Naive thymus-derived CD4-positive, alpha-beta T cell (primary cell): ENCODE measurements around the gene TMED4. TPM values are rescaled to one million over a fixed set of nuclear protein-coding genes. Genes with fewer than 3 reads are reported as not detected.
A peak's percentile ranks its signal among the peaks of the same experiment; 100 is the strongest.
"Not testable (repeated sequence)": the region's sequence is repeated elsewhere in the genome, so short reads cannot be mapped to it uniquely, and the experiment has no call there.

Source experiments
- ATAC-seq: fragments of 150-1000 bp; cut with Tn5 transposase; 2 replicates; pipeline ENCODE4 v1.10.0; 2021; ENCODE audit warnings: mild to moderate bottlenecking, moderate library complexity
- CTCF ChIA-PET: fragments of 350-600 bp; sonication (Branson Sonifier 250); formaldehyde crosslinking; loops from one replicate; lab custom pipeline; 2021; ENCODE audit warnings: antibody characterized with exemption; lab: Charles Lee
- POLR2A ChIA-PET: fragments of 350-600 bp; sonication (Branson Sonifier 250); formaldehyde crosslinking; loops from one replicate; lab custom pipeline; 2021; ENCODE audit warnings: antibody characterized with exemption, inconsistent platforms; lab: Charles Lee
- DNase-seq, 9 donors: peaks; one replicate each; pipeline versions ENCODE4 v3.0.0 to v3.0.0-alpha.2; 2020 to 2022; ENCODE audit warnings: mixed read lengths in 1 of 9
- H3K27ac ChIP-seq: one replicate; pipeline ENCODE4 v1.7.0; 2013; ENCODE audit warnings: mild to moderate bottlenecking, low read depth, low read length, moderate library complexity
- H3K27me3 ChIP-seq, 2 donors: one replicate each; pipeline ENCODE4 v1.7.0; 2013; ENCODE audit warnings: low read length in 2 of 2, mild to moderate bottlenecking in 2 of 2, moderate library complexity in 2 of 2; ENCODE audit not compliant: control insufficient read depth in 2 of 2, insufficient read depth in 2 of 2
- H3K36me3 ChIP-seq, 3 experiments: 1 replicate in 2 of 3; 2 replicates in 1 of 3; pipeline ENCODE4 v1.7.0; 2013; ENCODE audit warnings: low read length in 3 of 3, mild to moderate bottlenecking in 3 of 3, moderate library complexity in 1 of 3; ENCODE audit not compliant: insufficient read depth in 3 of 3, control insufficient read depth in 2 of 3
- H3K4me1 ChIP-seq, 2 donors: one replicate each; pipeline ENCODE4 v1.7.0; 2013; ENCODE audit warnings: low read length in 2 of 2, mild to moderate bottlenecking in 2 of 2, moderate library complexity in 1 of 2; ENCODE audit not compliant: control insufficient read depth in 2 of 2, insufficient read depth in 2 of 2
- H3K4me3 ChIP-seq: 2 replicates; pipeline ENCODE4 v1.7.0; 2013; ENCODE audit warnings: mild to moderate bottlenecking, low read length
- H3K9me3 ChIP-seq, 3 experiments: 1 replicate in 2 of 3; 2 replicates in 1 of 3; pipeline ENCODE4 v1.7.0; 2013; ENCODE audit warnings: low read length in 3 of 3; ENCODE audit not compliant: control insufficient read depth in 2 of 3
- H3K27ac Mint-ChIP-seq, 9 donors: one replicate each; pipeline ENCODE4 v1.8.0; 2020 to 2022; ENCODE audit warnings: mixed read lengths in 9 of 9, mild to moderate bottlenecking in 8 of 9, moderate library complexity in 5 of 9, inconsistent platforms in 2 of 9
- H3K27me3 Mint-ChIP-seq, 5 donors: one replicate each; pipeline ENCODE4 v1.8.0; 2021 to 2022; ENCODE audit warnings: mixed read lengths in 5 of 5, mild to moderate bottlenecking in 1 of 5
- H3K36me3 Mint-ChIP-seq, 5 donors: one replicate each; pipeline ENCODE4 v1.8.0; 2020 to 2022; ENCODE audit warnings: mixed read lengths in 5 of 5, mild to moderate bottlenecking in 3 of 5, inconsistent platforms in 1 of 5
- H3K4me1 Mint-ChIP-seq, 7 donors: one replicate each; pipeline ENCODE4 v1.8.0; 2020 to 2022; ENCODE audit warnings: mixed read lengths in 7 of 7, mild to moderate bottlenecking in 3 of 7, inconsistent platforms in 1 of 7
- H3K4me3 Mint-ChIP-seq, 10 donors: one replicate each; pipeline ENCODE4 v1.8.0; 2020 to 2022; ENCODE audit warnings: mild to moderate bottlenecking in 10 of 10, mixed read lengths in 10 of 10, moderate library complexity in 6 of 10, inconsistent platforms in 2 of 10
- H3K9me3 Mint-ChIP-seq, 11 donors: one replicate each; pipeline ENCODE4 v1.8.0; 2020 to 2022; ENCODE audit warnings: mixed read lengths in 11 of 11, mild to moderate bottlenecking in 4 of 11, inconsistent platforms in 1 of 11, moderate library complexity in 1 of 11
- intact Hi-C, 2 donors: fragments of 100-400 bp; cut with micrococcal nuclease; formaldehyde crosslinking; loops; one replicate each; pipeline ENCODE4 v1.15.1; 2023
- polyA plus RNA-seq, 2 donors: library from polyadenylated mRNA; unstranded; fragments of 300-500 nt; fragmentation: Illumina TruSeq; gene quantifications; one replicate each; pipeline ENCODE4 v1.2.3, GENCODE V29; 2021
- total RNA-seq, 6 experiments: library from RNA in 5 of 6; stranded (reverse) in 5 of 6; gene quantifications; 1 replicate in 5 of 6; 2 replicates in 1 of 6; pipeline ENCODE4 v1.2.3 and lab custom pipeline; 2021 to 2026

TMED4 gene
- total and polyA plus RNA-seq, 7 experiments from 2014 or later: 61.6 to 98.5 (median 93.7) TPM

- CTCF ChIA-PET: interaction anchor here (0.6 to 1.2 kb wide), 2 partner anchors 12 to 227 kb away, joined by 3 to 7 read pairs; no protein-coding TSS in a partner anchor
- Histone ChIP-seq H3K4me1 (peaks cover 4 to 17% of the 10 kb centered on the region in 2 donors), H3K9me3 (no peaks in the 10 kb centered on the region), H3K27me3 (no peaks in the 10 kb centered on the region), H3K4me3 (no peak overlapping the region), H3K36me3 (no peaks in the 10 kb centered on the region), H3K27ac (no peak overlapping the region)
- H3K4me1 Mint-ChIP-seq: peaks cover 0 to 25% (median 19%) of the 10 kb centered on the region in 7 donors
- intact Hi-C loops: no loop called here
- H3K27me3 Mint-ChIP-seq: peaks cover 0 to 37% (median 0%) of the 10 kb centered on the region in 5 donors
- peaks cover 0 to 6% (median 0%) of the 10 kb centered on the region in 11 donors for H3K9me3 Mint-ChIP-seq
- POLR2A ChIA-PET: no interaction called here
- H3K4me3 Mint-ChIP-seq: no peak overlapping the region
- ATAC-seq (no peak), DNase-seq (no peak)
- no peak overlapping the region for H3K27ac Mint-ChIP-seq
- peaks cover 0 to 7% (median 0%) of the 10 kb centered on the region in 5 donors for H3K36me3 Mint-ChIP-seq
Observed at GRCh38 chr7:44603193-44603592, 21.2 kb upstream of the TMED4 start.

GRCh38 chr7:44602576-44602910, 20.5 kb upstream of the TMED4 start:
- POLR2A ChIA-PET: interaction anchor here (0.6 to 0.7 kb wide), 3 partner anchors 11 to 478 kb away, joined by 3 read pairs; no protein-coding TSS in a partner anchor
- CTCF ChIA-PET: interaction anchor here (0.9 to 1.2 kb wide), 2 partner anchors 11 to 20 kb away, joined by 3 to 7 read pairs; no protein-coding TSS in a partner anchor

GRCh38 chr7:44599222-44599621, 17.2 kb upstream of the TMED4 start:
- ATAC-seq (no peak), DNase-seq (no peak)
- H3K4me1 Mint-ChIP-seq: no peaks in the 10 kb centered on the region
- no peak overlapping the region for H3K4me3 ChIP-seq
- no peaks in the 10 kb centered on the region for H3K9me3 Mint-ChIP-seq
- no peaks in the 10 kb centered on the region for H3K27me3 ChIP-seq
- peak overlapping the region in 1 of 9 donors; percentile 45 for H3K27ac Mint-ChIP-seq
- POLR2A ChIA-PET: interaction anchor here (0.7 kb wide), 1 partner anchor 16 kb away, joined by 3 read pairs; no protein-coding TSS in a partner anchor
- no peaks in the 10 kb centered on the region for H3K4me1 ChIP-seq
- CTCF ChIA-PET: no interaction called here
- H3K36me3 ChIP-seq: no peaks in the 10 kb centered on the region
- no peak overlapping the region for H3K27ac ChIP-seq
- H3K4me3 Mint-ChIP-seq: no peak overlapping the region
- intact Hi-C loops: no loop called here
- H3K36me3 Mint-ChIP-seq: no peaks in the 10 kb centered on the region
- H3K27me3 Mint-ChIP-seq: peaks cover 0 to 37% (median 0%) of the 10 kb centered on the region in 5 donors
- no peaks in the 10 kb centered on the region for H3K9me3 ChIP-seq

More at GRCh38 chr7:44602576-44602910, 20.5 kb upstream of the TMED4 start:
- no peaks in the 10 kb centered on the region for H3K36me3 ChIP-seq
- Mint-ChIP-seq H3K4me3 (no peak overlapping the region), H3K9me3 (peaks cover 0 to 6% (median 0%) of the 10 kb centered on the region in 11 donors), H3K27me3 (peaks cover 0 to 37% (median 0%) of the 10 kb centered on the region in 5 donors), H3K36me3 (peaks cover 0 to 6% (median 0%) of the 10 kb centered on the region in 5 donors), H3K27ac (no peak overlapping the region), H3K4me1 (peaks cover 0 to 21% (median 14%) of the 10 kb centered on the region in 7 donors)
- intact Hi-C loops: no loop called here
- H3K4me1 ChIP-seq: peaks cover 4 to 11% of the 10 kb centered on the region in 2 donors
- no peak overlapping the region for H3K27ac ChIP-seq
- ATAC-seq: no peak
- H3K27me3 ChIP-seq: no peaks in the 10 kb centered on the region
- no peaks in the 10 kb centered on the region for H3K9me3 ChIP-seq
- no peak overlapping the region for H3K4me3 ChIP-seq
- DNase-seq: no peak

GRCh38 chr7:44597181-44597580, 15.2 kb upstream of the TMED4 start:
- H3K36me3 Mint-ChIP-seq, DNase-seq, H3K27me3 ChIP-seq, H3K4me3 ChIP-seq, H3K27ac ChIP-seq, H3K36me3 ChIP-seq, ATAC-seq, H3K4me1 Mint-ChIP-seq, H3K4me3 Mint-ChIP-seq, H3K27ac Mint-ChIP-seq, H3K9me3 ChIP-seq, H3K4me1 ChIP-seq, intact Hi-C loops, POLR2A ChIA-PET, CTCF ChIA-PET, H3K9me3 Mint-ChIP-seq: not testable (repeated sequence)
- peaks cover 0 to 33% (median 0%) of the 10 kb centered on the region in 5 donors for H3K27me3 Mint-ChIP-seq

GRCh38 chr7:44595934-44596635, 14.1 kb upstream of the TMED4 start:
- no peaks in the 10 kb centered on the region for H3K4me1 ChIP-seq
- H3K27ac Mint-ChIP-seq: no peak overlapping the region
- POLR2A ChIA-PET: no interaction called here
- ATAC-seq: no peak
- H3K27ac ChIP-seq: no peak overlapping the region
- no peaks in the 10 kb centered on the region for H3K27me3 ChIP-seq
- peaks cover 0 to 24% (median 0%) of the 10 kb centered on the region in 5 donors for H3K27me3 Mint-ChIP-seq
- no peaks in the 10 kb centered on the region for H3K36me3 Mint-ChIP-seq
- intact Hi-C loops: no loop called here
- H3K4me1 Mint-ChIP-seq: no peaks in the 10 kb centered on the region
- H3K9me3 Mint-ChIP-seq: no peaks in the 10 kb centered on the region
- H3K4me3 ChIP-seq: no peak overlapping the region
- DNase-seq: no peak
- no peak overlapping the region for H3K4me3 Mint-ChIP-seq
- no peaks in the 10 kb centered on the region for H3K36me3 ChIP-seq
- CTCF ChIA-PET: no interaction called here
- H3K9me3 ChIP-seq: no peaks in the 10 kb centered on the region

- Histone ChIP-seq H3K9me3 (no peaks in the 10 kb centered on the region), H3K36me3 (no peaks in the 10 kb centered on the region), H3K4me1 (peaks cover 0 to 3% of the 10 kb centered on the region in 2 donors), H3K27ac (no peak overlapping the region), H3K4me3 (no peak overlapping the region), H3K27me3 (no peaks in the 10 kb centered on the region)
- Mint-ChIP-seq H3K9me3 (no peaks in the 10 kb centered on the region), H3K27ac (no peak overlapping the region), H3K36me3 (no peaks in the 10 kb centered on the region), H3K4me1 (peaks cover 0 to 10% (median 6%) of the 10 kb centered on the region in 7 donors), H3K27me3 (peaks cover 0 to 9% (median 0%) of the 10 kb centered on the region in 5 donors), H3K4me3 (no peak overlapping the region)
- ChIA-PET CTCF (interaction anchor here (1.1 to 1.4 kb wide), 3 partner anchors 12 to 331 kb away, joined by 3 to 7 read pairs (median 6); no protein-coding TSS in a partner anchor), POLR2A (interaction anchor here (0.7 kb wide), 1 partner anchor 8 kb away, joined by 3 read pairs; no protein-coding TSS in a partner anchor)
- DNase-seq (no peak), ATAC-seq (no peak)
- intact Hi-C loops: no loop called here
Observed at GRCh38 chr7:44590910-44591309, 8.9 kb upstream of the TMED4 start.
